ENCODE measurements around the gene LRRN3. TPM values are rescaled to one million over a fixed set of nuclear protein-coding genes. Genes with fewer than 3 reads are reported as not detected.

The LRRN3 gene
- total and polyA plus RNA-seq, 10 of the 15 experiments (the other 5 are each of a cell fraction or from before 2014, with no cell fraction given) = 0.02 to 0.24 (median 0.11) TPM; not detected in 3

GRCh38 chr7:111045449-111045848 lies 45.5 kb upstream of the LRRN3 start:
- H3K4me2 ChIP-seq (ENCODE audit: control insufficient read depth, insufficient read depth) = no peak overlapping the region
- intact Hi-C loops (cut with micrococcal nuclease; ENCODE audit: unreplicated experiment) = no loop called here
- H3K4me1 ChIP-seq (ENCODE audit: control insufficient read depth, insufficient read depth, low read length) = no peaks in the 10 kb centered on the region
- no peak overlapping the region for H3K9ac ChIP-seq (ENCODE audit: control insufficient read depth, insufficient read depth, low read length)
- DNase-seq (ENCODE audit: low read depth, low spot score) = no peak
- no peaks in the 10 kb centered on the region for H3K36me3 ChIP-seq (ENCODE audit: control insufficient read depth in 2 of 2, insufficient read depth in 2 of 2, low read length in 1 of 2)
- POLR2A ChIA-PET = no interaction called here
- CTCF ChIA-PET = no interaction called here
- H3K9me3 ChIP-seq (replicated peaks; ENCODE audit: control insufficient read depth, insufficient read depth, low read length) = no peaks in the 10 kb centered on the region
- BruUV-seq (replicated peaks) = no TSS peak
- H3K27ac ChIP-seq (ENCODE audit: control insufficient read depth, insufficient read depth) = no peak overlapping the region
- RAD21 ChIA-PET (ENCODE audit: unreplicated experiment) = no interaction called here
- in situ Hi-C loops (cut with MboI) = no loop called here
- ATAC-seq = no peak
- no peak for FAIRE-seq
- H4K20me1 ChIP-seq (ENCODE audit: control insufficient read depth, insufficient read depth) = no peaks in the 10 kb centered on the region
- H3K4me3 ChIP-seq = no peak overlapping the region
- no peaks in the 10 kb centered on the region for H3K79me2 ChIP-seq (ENCODE audit: control insufficient read depth, insufficient read depth, low read length)
- H2AFZ ChIP-seq (ENCODE audit: control insufficient read depth, low read depth, low read length) = no peak overlapping the region
- no peaks in the 10 kb centered on the region for H3K27me3 ChIP-seq (replicated peaks in 1 of 2; ENCODE audit: control insufficient read depth in 2 of 2, insufficient read depth in 2 of 2, low read length in 1 of 2)
- SMC1A ChIA-PET (ENCODE audit: uncharacterized antibody, unreplicated experiment) = interaction anchor here (1.1 kb wide), 1 partner anchor 470 kb away, joined by 3 read pairs; no protein-coding TSS in a partner anchor
- TF ChIP-seq CREB1 (IDR thresholded peaks at IDR 0.05; ENCODE audit: low read depth) (no peak), SIX5 (IDR thresholded peaks at IDR 0.05; ENCODE audit: low read depth, low read length, severe bottlenecking) (no peak), ASH2L (IDR thresholded peaks at IDR 0.05; ENCODE audit: borderline replicate concordance, low read depth) (no peak), IRF5 (IDR thresholded peaks at IDR 0.05; ENCODE audit: borderline replicate concordance) (no peak), ZBTB4 (CRISPR knock-in tag; IDR thresholded peaks at IDR 0.05) (no peak), YY1 (IDR thresholded peaks at IDR 0.05; ENCODE audit: low read depth, low read length) (no peak), RELB (IDR thresholded peaks at IDR 0.05; ENCODE audit: low read depth) (no peak), DPF2 (IDR thresholded peaks at IDR 0.05) (no peak), NBN (IDR thresholded peaks at IDR 0.05) (no peak), STAT1 (conservative IDR thresholded peaks at IDR 0.05) (no peak), MYB (IDR thresholded peaks at IDR 0.05; ENCODE audit: borderline replicate concordance, low read depth, low read length) (no peak), SRF (IDR thresholded peaks at IDR 0.05; ENCODE audit: low read depth in 2 of 2, low read length in 2 of 2) (no peak), LARP7 (IDR thresholded peaks at IDR 0.05) (no peak), E2F4 (IDR thresholded peaks at IDR 0.05; ENCODE audit: low read depth, low read length) (no peak), POLR2AphosphoS5 (IDR thresholded peaks at IDR 0.05; ENCODE audit: low read length) (no peak), EGR1 (IDR thresholded peaks at IDR 0.05; ENCODE audit: borderline replicate concordance in 1 of 2, low read depth in 2 of 2, low read length in 2 of 2) (no peak), USF1 (IDR thresholded peaks at IDR 0.05; ENCODE audit: borderline replicate concordance, extremely low read length, insufficient read depth, low read depth, low read length) (no peak)

All from GM12878 (cell line).